Erythroblast (primary cell): ENCODE results near the gene P4HA3.

Source experiments
- GATA1 ChIP-seq: IDR thresholded peaks from 2 replicates; pipeline ENCODE4 v1.6.1; 2011; ENCODE audit warnings: low read depth, mild to moderate bottlenecking, control low read depth, low read length, moderate library complexity
- POLR2A ChIP-seq: IDR thresholded peaks from 2 replicates; pipeline ENCODE4 v1.6.1; 2011; ENCODE audit warnings: mild to moderate bottlenecking, low read length

DNA sequence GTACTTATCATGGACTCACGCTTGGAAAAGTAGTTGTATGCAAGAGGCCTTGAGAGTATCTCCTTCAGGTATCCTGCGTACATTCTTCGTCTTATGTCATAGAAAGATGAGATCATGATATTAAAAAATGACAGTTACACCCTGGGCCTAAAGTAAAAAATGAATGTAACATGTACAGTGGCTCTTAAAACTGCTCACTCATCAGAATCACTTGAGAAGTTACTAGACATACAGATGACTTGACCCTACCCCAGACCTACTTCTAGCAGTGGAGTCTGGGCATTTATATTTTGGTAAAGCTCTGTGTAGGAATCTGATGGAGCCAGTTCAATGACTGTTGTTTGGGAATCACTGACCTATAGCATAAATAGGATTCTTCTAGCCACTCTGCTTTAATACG lies 85.9 kb downstream of the P4HA3 start:
- no peak for TF ChIP-seq POLR2A
- no peak for TF ChIP-seq GATA1
